ENCODE data around the gene CHCHD1.

- TF ChIP-seq POLR2AphosphoS5 (IDR thresholded peaks at IDR 0.05; ENCODE audit: borderline replicate concordance, low read depth, low read length) (no peak), EZH2 (IDR thresholded peaks at IDR 0.05) (no peak)
Measured at GRCh38 chr10:73759512-73760115, 22.2 kb upstream of the CHCHD1 start.
